Uterus (tissue), 4 donors: ENCODE measurements around the gene TPT1. TPM values are rescaled to one million over a fixed set of nuclear protein-coding genes. Genes with fewer than 3 reads are reported as not detected.

Source experiments
- DNase-seq, 2 donors: peaks; one replicate each; pipeline ENCODE4 v3.0.0-alpha.2; 2019 to 2020
- H3K27ac ChIP-seq, 2 donors: fragments of 200-600 bp; sonication (generic); 1 replicate in 1 of 2; 2 replicates in 1 of 2; pipeline ENCODE4 v1.5.1; 2016 to 2018
- H3K27me3 ChIP-seq, 2 donors: fragments of 200-600 bp; sonication (generic); one replicate each; pipeline ENCODE4 v1.5.1; 2018 to 2019; ENCODE audit warnings: control low read depth in 1 of 2
- H3K36me3 ChIP-seq, 2 donors: fragments of 200-600 bp; sonication (generic); one replicate each; pipeline ENCODE4 v1.5.1; 2019; ENCODE audit warnings: control low read depth in 1 of 2
- H3K4me1 ChIP-seq, 2 donors: fragments of 200-600 bp; sonication (generic); one replicate each; pipeline ENCODE4 v1.5.1; 2018 to 2019; ENCODE audit warnings: control low read depth in 1 of 2
- H3K4me3 ChIP-seq, 2 donors: fragments of 200-600 bp; sonication (generic); 1 replicate in 1 of 2; 2 replicates in 1 of 2; pipeline ENCODE4 v1.5.1; 2018 to 2019; ENCODE audit warnings: mild to moderate bottlenecking in 1 of 2
- H3K9me3 ChIP-seq, 2 donors: fragments of 200-600 bp; sonication (generic); one replicate each; pipeline ENCODE4 v1.5.1; 2019; ENCODE audit warnings: control low read depth in 1 of 2
- POLR2A ChIP-seq, 2 donors: fragments of 450-650 bp; IDR thresholded peaks; one replicate each; pipeline ENCODE4 v1.6.1; 2016; ENCODE audit warnings: antibody characterized with exemption in 2 of 2, mild to moderate bottlenecking in 1 of 2, moderate library complexity in 1 of 2
- intact Hi-C: fragments of 100-400 bp; cut with DNase I; formaldehyde crosslinking; loops from one replicate; pipeline ENCODE4 v1.15.1; 2023; ENCODE audit warnings: low total_unique reads
- total RNA-seq, 4 donors: library from RNA; depleted of rRNA in 3 of 4; stranded (reverse); fragments of >200 nt in 3 of 4; gene quantifications; one replicate each; pipeline versions ENCODE4 v1.1.0 to v1.2.4, GENCODE V29; 2014 to 2023
- TF ChIP-seq, protein P1 (sequence below), 4 experiments: fragments of 200-600 bp in 2 of 4; fragments of 450-650 bp in 2 of 4; sonication (generic) in 2 of 4; IDR thresholded peaks; one replicate each; pipeline ENCODE4 v1.5.1; 2016 to 2019; ENCODE audit warnings: antibody characterized with exemption in 4 of 4, mild to moderate bottlenecking in 2 of 4, moderate library complexity in 1 of 4
- donor health status: DM: yes; HTN: yes; CAD: no.

TPT1 gene
- total RNA-seq, 4 donors from 2014 or later = 4,739 to 6,904 (median 5,667) TPM

DNA sequence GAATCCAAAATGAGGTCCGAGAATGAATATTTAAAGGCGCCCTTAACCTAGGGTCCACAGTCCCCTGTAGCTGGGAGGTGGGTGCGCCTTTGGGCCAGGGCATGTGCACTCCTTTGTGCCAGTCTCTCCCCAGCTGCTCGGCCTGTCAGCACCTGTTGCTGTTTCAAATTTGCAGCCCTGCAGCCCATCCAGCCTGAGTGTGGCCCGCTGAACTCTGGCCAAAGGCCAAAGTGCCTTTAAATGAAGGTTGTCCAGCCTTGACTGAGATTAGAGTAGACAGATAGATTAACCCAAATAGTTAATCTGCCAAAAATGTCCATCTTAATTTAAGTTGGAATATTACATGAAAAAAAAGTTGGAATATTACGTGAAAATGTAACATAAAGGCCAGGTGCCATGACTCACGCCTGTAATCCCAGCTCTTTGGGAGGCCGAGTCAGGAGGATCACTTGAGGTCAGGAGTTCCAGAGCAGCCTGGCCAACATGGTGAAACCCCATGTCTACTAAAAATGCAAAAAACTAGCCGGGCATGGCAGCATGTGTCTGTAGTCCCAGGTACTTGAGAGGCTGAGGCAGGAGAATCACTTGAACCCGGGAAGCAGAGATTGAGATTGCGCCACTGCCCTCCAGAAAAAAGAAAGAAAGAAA, 25.3 kb downstream of the TPT1 start:
- H3K27ac ChIP-seq = no peak overlapping the region
- intact Hi-C loops = no loop called here
- TF ChIP-seq, protein P1, sequence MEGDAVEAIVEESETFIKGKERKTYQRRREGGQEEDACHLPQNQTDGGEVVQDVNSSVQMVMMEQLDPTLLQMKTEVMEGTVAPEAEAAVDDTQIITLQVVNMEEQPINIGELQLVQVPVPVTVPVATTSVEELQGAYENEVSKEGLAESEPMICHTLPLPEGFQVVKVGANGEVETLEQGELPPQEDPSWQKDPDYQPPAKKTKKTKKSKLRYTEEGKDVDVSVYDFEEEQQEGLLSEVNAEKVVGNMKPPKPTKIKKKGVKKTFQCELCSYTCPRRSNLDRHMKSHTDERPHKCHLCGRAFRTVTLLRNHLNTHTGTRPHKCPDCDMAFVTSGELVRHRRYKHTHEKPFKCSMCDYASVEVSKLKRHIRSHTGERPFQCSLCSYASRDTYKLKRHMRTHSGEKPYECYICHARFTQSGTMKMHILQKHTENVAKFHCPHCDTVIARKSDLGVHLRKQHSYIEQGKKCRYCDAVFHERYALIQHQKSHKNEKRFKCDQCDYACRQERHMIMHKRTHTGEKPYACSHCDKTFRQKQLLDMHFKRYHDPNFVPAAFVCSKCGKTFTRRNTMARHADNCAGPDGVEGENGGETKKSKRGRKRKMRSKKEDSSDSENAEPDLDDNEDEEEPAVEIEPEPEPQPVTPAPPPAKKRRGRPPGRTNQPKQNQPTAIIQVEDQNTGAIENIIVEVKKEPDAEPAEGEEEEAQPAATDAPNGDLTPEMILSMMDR (IDR thresholded peaks at IDR 0.05) = no peak
- TF ChIP-seq POLR2A (IDR thresholded peaks at IDR 0.05) = no peak
- H3K4me1 ChIP-seq = no peaks in the 10 kb centered on the region
- H3K4me3 ChIP-seq = no peak overlapping the region
- H3K27me3 ChIP-seq = no peaks in the 10 kb centered on the region
- no peaks in the 10 kb centered on the region for H3K36me3 ChIP-seq
- DNase-seq = no peak
- no peaks in the 10 kb centered on the region for H3K9me3 ChIP-seq

DNA sequence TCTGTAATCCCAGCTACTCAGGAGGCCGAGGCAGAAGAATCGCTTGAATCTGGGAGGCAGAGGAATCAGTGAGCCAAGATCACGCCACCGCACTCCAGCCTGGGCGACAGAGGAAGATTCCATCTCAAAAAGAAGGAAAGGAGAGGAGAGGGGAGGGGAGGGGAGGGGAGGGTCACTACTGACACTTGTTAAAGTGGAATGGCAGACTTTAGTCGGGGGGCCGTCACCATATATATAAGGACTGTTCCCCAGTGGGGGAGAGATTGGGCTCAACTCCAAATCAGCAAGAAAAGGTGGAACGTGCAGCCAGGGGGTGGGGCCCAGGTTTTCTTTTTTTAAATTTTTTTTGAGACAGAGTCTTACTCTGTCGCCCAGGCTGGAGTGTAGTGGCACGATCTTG, 26.2 kb downstream of the TPT1 start:
- DNase-seq = no peak
- no peaks in the 10 kb centered on the region for H3K27me3 ChIP-seq
- intact Hi-C loops = no loop called here
- no peak overlapping the region for H3K27ac ChIP-seq
- H3K9me3 ChIP-seq = no peaks in the 10 kb centered on the region
- no peak overlapping the region for H3K4me3 ChIP-seq
- H3K36me3 ChIP-seq = no peaks in the 10 kb centered on the region
- no peak for TF ChIP-seq POLR2A (IDR thresholded peaks at IDR 0.05)
- TF ChIP-seq, protein P1 (IDR thresholded peaks at IDR 0.05) = no peak
- H3K4me1 ChIP-seq = no peaks in the 10 kb centered on the region

DNA sequence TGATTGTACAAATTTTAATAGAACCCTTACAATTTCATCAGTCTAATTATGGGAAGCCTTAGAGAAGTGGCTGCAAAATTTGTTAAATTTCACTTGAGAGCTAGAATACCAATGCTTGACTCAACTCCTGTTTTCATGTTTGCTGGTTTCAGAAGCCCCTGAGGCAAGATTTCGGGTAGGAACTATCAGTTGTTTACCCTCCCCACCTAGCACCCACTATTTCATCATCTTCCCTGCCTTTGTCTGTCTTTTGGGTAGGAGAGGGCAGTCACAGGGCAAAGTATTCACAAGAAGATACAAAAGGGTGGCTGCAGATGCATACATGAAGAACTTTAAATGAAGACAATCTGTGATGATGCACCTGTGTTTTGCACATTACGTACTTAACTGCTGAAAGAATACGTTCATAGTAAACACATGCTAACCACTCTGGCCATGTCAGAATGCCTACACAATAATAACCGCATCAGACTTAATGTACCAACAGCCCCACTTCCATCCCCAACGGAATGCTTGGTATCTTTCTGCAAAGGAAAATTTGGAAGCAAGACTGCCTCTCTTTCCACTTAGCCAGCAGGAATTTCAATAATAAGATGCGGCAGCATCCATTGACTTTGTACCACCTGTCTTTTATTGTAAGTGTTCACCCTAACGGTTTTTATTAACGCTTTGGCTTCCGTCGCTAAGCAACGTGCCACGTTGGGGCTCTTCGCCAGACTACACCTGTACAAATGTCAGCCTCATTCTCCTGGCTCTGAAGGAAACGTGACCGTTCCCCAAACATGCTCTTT, 30.4 kb downstream of the TPT1 start:
- Histone ChIP-seq H3K4me3 (peak overlapping the region in 1 of 2 donors; percentile 19), H3K27me3 (no peaks in the 10 kb centered on the region), H3K36me3 (no peaks in the 10 kb centered on the region), H3K27ac (no peak overlapping the region), H3K9me3 (no peaks in the 10 kb centered on the region), H3K4me1 (no peaks in the 10 kb centered on the region)
- TF ChIP-seq POLR2A (IDR thresholded peaks at IDR 0.05) = no peak
- TF ChIP-seq, protein P1 (IDR thresholded peaks at IDR 0.05) = no peak
- no peak for DNase-seq
- intact Hi-C loops = no loop called here

DNA sequence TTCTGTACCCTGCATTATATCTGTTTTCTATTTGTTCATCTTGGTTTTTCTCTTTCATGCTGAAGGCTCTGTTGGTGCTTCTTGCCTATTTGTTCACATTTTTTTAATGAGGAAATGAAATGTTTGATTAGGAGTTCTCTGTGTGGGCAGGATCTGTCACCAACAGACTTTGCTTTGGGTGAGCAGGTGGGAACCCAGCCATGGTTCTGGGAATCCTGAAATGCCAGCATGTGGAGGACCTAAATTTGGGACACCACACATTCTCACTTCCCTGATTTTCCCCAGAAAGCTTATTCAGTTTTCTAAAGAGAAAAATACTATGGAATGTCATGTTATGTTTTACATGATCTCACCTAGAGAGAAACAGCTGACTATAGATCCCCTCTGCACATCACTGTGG, 34.0 kb downstream of the TPT1 start:
- Histone ChIP-seq H3K36me3 (no peaks in the 10 kb centered on the region), H3K4me1 (no peaks in the 10 kb centered on the region), H3K27me3 (no peaks in the 10 kb centered on the region), H3K9me3 (no peaks in the 10 kb centered on the region), H3K4me3 (no peak overlapping the region), H3K27ac (no peak overlapping the region)
- intact Hi-C loops = loop anchor here (10.0 kb wide), 1 partner anchor 262 kb away; no protein-coding TSS in a partner anchor
- no peak for TF ChIP-seq POLR2A (IDR thresholded peaks at IDR 0.05)
- TF ChIP-seq, protein P1 (IDR thresholded peaks at IDR 0.05) = no peak
- no peak for DNase-seq

DNA sequence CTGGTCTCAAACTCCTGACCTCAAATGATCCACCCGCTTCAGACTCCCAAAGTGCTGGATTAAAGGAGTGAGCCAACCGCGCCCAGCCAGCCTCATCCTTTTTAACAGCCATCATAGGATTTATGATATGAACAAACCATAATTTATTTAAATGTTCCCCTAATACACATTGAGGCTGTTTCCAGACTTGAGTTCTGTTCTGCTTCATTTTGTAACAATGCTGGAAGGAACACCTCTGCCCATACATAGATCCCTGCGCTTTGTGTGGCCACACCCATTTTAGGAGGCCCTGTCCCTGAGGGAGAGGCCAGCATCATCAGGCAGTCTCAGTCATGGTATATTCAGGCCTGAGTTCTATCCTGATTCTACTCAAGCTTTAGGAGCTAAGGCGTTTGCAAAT, 35.9 kb downstream of the TPT1 start:
- no peaks in the 10 kb centered on the region for H3K4me1 ChIP-seq
- intact Hi-C loops = loop anchor here (10.0 kb wide), 1 partner anchor 260 kb away; no protein-coding TSS in a partner anchor
- H3K27ac ChIP-seq = no peak overlapping the region
- no peaks in the 10 kb centered on the region for H3K9me3 ChIP-seq
- DNase-seq = no peak
- no peak overlapping the region for H3K4me3 ChIP-seq
- H3K36me3 ChIP-seq = no peaks in the 10 kb centered on the region
- H3K27me3 ChIP-seq = no peaks in the 10 kb centered on the region
- no peak for TF ChIP-seq POLR2A (IDR thresholded peaks at IDR 0.05)
- TF ChIP-seq, protein P1 (IDR thresholded peaks at IDR 0.05) = no peak
